T-helper 17 cell (primary cell): Measurements from ENCODE around the gene INPP5A. TPM values are rescaled to one million over a fixed set of nuclear protein-coding genes. Genes with fewer than 3 reads are reported as not detected.

Experiments used
- ATAC-seq: fragments of 150-1000 bp; cut with Tn5 transposase; 2 replicates; pipeline ENCODE4 v1.10.0; 2021; ENCODE audit warnings: mild to moderate bottlenecking, moderate library complexity
- DNase-seq, 3 donors: peaks; one replicate each; pipeline versions ENCODE4 v3.0.0 to v3.0.0-alpha.2; 2020 to 2021
- H3K9me3 ChIP-seq: one replicate; pipeline ENCODE4 v1.7.0; 2013; ENCODE audit warnings: low read length, mild to moderate bottlenecking; ENCODE audit not compliant: control insufficient read depth, poor library complexity, severe bottlenecking
- H3K27ac Mint-ChIP-seq: one replicate; pipeline ENCODE4 v1.8.0; 2022; ENCODE audit warnings: mild to moderate bottlenecking, moderate library complexity, mixed read lengths
- H3K27me3 Mint-ChIP-seq: one replicate; pipeline ENCODE4 v1.8.0; 2022; ENCODE audit warnings: mixed read lengths
- H3K36me3 Mint-ChIP-seq: one replicate; pipeline ENCODE4 v1.8.0; 2022; ENCODE audit warnings: low read depth, mixed read lengths
- H3K4me1 Mint-ChIP-seq: one replicate; pipeline ENCODE4 v1.8.0; 2022; ENCODE audit warnings: mild to moderate bottlenecking, mixed read lengths
- H3K4me3 Mint-ChIP-seq: one replicate; pipeline ENCODE4 v1.8.0; 2022; ENCODE audit warnings: mild to moderate bottlenecking, moderate library complexity, mixed read lengths
- total RNA-seq, 4 donors: library from RNA in 2 of 4; stranded (reverse) in 2 of 4; gene quantifications; one replicate each; pipeline ENCODE4 v1.2.3 and lab custom pipeline; 2022 to 2026

The INPP5A gene
- total RNA-seq, 2 donors from 2014 or later, result 17.6 to 24.7 TPM

DNA sequence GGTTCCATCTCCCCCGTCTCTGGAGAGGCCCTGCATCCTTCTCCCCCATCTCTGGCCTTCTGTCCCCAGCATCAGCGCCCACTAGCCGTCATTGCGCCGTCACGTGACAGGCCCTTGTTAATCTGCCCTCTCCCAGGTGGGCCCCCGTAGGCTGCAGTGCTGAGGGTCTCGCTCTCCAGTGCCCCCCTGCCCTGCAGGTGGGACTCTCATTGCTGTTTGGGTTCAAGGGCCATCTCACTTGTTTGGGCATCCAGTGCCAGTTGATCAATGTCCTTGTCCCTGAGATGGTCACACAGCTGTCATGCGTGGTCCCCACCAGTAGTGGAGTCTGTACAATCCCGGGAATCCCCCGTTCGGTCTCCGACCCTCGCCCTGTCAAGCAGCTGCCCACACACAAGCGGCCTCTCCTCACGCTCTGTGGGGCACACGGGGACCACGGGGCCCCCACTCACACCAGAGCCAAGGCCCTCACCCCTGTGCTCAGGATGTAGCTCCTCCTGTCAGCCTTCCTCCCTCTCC is 114.0 kb downstream of the INPP5A start:
- Mint-ChIP-seq H3K4me1 (peaks cover 8% of the 10 kb centered on the region), H3K4me3 (no peak overlapping the region), H3K27me3 (no peaks in the 10 kb centered on the region), H3K27ac (no peak overlapping the region), H3K36me3 (no peaks in the 10 kb centered on the region)
- ATAC-seq (no peak), DNase-seq (no peak)
- no peaks in the 10 kb centered on the region for H3K9me3 ChIP-seq

- H3K27ac Mint-ChIP-seq, result no peak overlapping the region
- no peaks in the 10 kb centered on the region for H3K27me3 Mint-ChIP-seq
- ATAC-seq (no peak), DNase-seq (no peak)
- H3K36me3 Mint-ChIP-seq, result no peaks in the 10 kb centered on the region
- no peak overlapping the region for H3K4me3 Mint-ChIP-seq
- H3K4me1 Mint-ChIP-seq, result peaks cover 6% of the 10 kb centered on the region
- H3K9me3 ChIP-seq, result no peaks in the 10 kb centered on the region
Observed at GRCh38 chr10:132652446-132652845, 114.9 kb downstream of the INPP5A start.

GRCh38 chr10:132652936-132653590 is 115.5 kb downstream of the INPP5A start:
- DNase-seq (no peak), ATAC-seq (no peak)
- H3K36me3 Mint-ChIP-seq, result no peaks in the 10 kb centered on the region
- no peak overlapping the region for H3K4me3 Mint-ChIP-seq
- no peak overlapping the region for H3K27ac Mint-ChIP-seq
- no peaks in the 10 kb centered on the region for H3K27me3 Mint-ChIP-seq
- no peaks in the 10 kb centered on the region for H3K9me3 ChIP-seq
- H3K4me1 Mint-ChIP-seq, result peaks cover 6% of the 10 kb centered on the region

DNA sequence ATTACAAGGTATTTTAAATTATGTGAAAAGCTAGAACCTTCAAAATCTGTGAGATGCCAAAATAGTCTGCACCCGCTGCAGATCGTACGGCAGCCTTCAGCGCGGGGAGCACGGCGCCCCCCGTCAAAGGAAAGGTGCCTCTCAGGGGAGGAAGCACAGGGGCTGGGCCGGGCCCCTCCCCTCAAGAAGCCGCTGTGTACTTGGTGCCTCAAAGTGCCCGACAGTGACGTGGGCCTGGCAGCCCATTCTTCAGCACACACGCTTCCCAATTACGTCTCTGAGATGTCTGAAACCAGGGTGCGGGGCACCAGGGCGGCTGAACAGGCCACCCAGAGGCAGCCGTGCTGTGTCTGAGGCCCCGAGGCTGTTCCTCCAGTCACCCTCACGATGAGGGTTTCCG is 116.1 kb downstream of the INPP5A start:
- H3K36me3 Mint-ChIP-seq, result no peaks in the 10 kb centered on the region
- no peak overlapping the region for H3K27ac Mint-ChIP-seq
- no peaks in the 10 kb centered on the region for H3K27me3 Mint-ChIP-seq
- no peak overlapping the region for H3K4me3 Mint-ChIP-seq
- no peak for DNase-seq
- H3K9me3 ChIP-seq, result no peaks in the 10 kb centered on the region
- H3K4me1 Mint-ChIP-seq, result peaks cover 6% of the 10 kb centered on the region
- no peak for ATAC-seq

DNA sequence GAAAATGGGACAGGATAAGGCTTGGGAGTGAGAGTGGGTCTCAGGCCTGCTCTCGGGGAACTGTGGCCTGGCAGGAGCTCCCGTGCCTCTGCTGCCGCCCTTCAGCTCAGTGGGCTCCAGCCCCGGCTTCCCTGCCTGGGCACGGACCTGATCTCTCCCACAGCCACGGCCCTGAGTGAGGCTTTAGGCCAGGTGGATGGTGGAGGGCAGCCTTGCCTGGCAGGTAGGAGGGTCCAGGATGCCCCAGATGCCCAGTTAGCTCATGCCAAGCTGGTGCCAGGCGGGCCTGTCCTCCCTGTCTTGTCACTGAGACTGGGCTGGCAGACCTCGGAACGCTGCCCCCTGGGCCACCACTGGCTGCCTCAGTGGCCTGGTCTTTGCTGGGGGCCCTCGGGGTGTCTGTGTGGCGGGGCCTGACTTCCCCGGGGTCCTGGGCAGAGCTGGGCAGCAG is 116.6 kb downstream of the INPP5A start:
- H3K27me3 Mint-ChIP-seq, result no peaks in the 10 kb centered on the region
- no peak overlapping the region for H3K4me3 Mint-ChIP-seq
- no peaks in the 10 kb centered on the region for H3K9me3 ChIP-seq
- H3K4me1 Mint-ChIP-seq, result peaks cover 6% of the 10 kb centered on the region
- ATAC-seq, result no peak
- H3K27ac Mint-ChIP-seq, result no peak overlapping the region
- no peaks in the 10 kb centered on the region for H3K36me3 Mint-ChIP-seq
- no peak for DNase-seq

- peak overlapping the region; percentile 43 for H3K27ac Mint-ChIP-seq
- H3K4me1 Mint-ChIP-seq, result peaks cover 6% of the 10 kb centered on the region
- DNase-seq, result peak; percentile 29 to 35 (median 32)
- H3K9me3 ChIP-seq, result no peaks in the 10 kb centered on the region
- H3K36me3 Mint-ChIP-seq, result no peaks in the 10 kb centered on the region
- peak; percentile 67 for ATAC-seq
- H3K27me3 Mint-ChIP-seq, result no peaks in the 10 kb centered on the region
- peak overlapping the region; percentile 15 for H3K4me3 Mint-ChIP-seq
Observed at GRCh38 chr10:132654708-132655661, 117.4 kb downstream of the INPP5A start.

GRCh38 chr10:132655735-132656134 is 118.1 kb downstream of the INPP5A start:
- H3K4me3 Mint-ChIP-seq, result no peak overlapping the region
- peaks cover 6% of the 10 kb centered on the region for H3K4me1 Mint-ChIP-seq
- peaks cover 3% of the 10 kb centered on the region for H3K36me3 Mint-ChIP-seq
- no peaks in the 10 kb centered on the region for H3K27me3 Mint-ChIP-seq
- DNase-seq, result no peak
- H3K9me3 ChIP-seq, result no peaks in the 10 kb centered on the region
- ATAC-seq, result no peak
- H3K27ac Mint-ChIP-seq, result no peak overlapping the region

GRCh38 chr10:132656283-132657126 is 118.9 kb downstream of the INPP5A start:
- Mint-ChIP-seq H3K27ac (no peak overlapping the region), H3K27me3 (no peaks in the 10 kb centered on the region), H3K4me1 (peaks cover 5% of the 10 kb centered on the region), H3K4me3 (no peak overlapping the region), H3K36me3 (peaks cover 3% of the 10 kb centered on the region)
- ATAC-seq (no peak), DNase-seq (no peak)
- no peaks in the 10 kb centered on the region for H3K9me3 ChIP-seq

DNA sequence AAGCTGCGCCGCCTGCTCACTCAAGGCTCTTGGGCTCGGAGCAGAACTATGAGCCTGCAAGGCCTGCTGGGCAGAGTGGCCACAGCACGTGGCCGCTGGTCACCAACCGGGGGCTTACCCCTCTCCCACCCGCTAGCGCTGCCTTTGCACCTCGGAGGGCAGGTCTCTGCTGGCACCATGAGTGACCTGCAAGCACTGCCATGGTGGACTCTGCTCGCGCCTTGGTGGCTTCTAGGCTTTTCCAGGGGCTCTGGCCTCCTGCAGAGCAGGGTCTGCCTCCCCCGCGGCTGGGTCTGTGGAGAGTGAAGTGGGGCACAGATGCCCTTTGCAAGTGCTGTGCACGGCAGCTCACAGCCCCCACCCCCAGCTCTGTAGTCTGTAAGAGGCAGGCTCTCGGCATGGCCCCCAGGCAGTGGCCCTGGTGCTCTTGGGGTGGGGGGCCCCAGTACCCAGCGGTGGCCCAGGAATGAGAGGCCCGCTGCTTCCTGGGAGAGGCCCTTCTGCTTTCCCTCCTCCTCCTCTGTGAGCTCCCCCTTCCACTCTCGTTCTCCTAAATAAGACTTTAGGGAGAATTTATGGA is 119.6 kb downstream of the INPP5A start:
- H3K9me3 ChIP-seq, result no peaks in the 10 kb centered on the region
- Mint-ChIP-seq H3K4me1 (peaks cover 4% of the 10 kb centered on the region), H3K36me3 (peaks cover 5% of the 10 kb centered on the region), H3K4me3 (no peak overlapping the region), H3K27ac (no peak overlapping the region), H3K27me3 (no peaks in the 10 kb centered on the region)
- DNase-seq (no peak), ATAC-seq (no peak)

DNA sequence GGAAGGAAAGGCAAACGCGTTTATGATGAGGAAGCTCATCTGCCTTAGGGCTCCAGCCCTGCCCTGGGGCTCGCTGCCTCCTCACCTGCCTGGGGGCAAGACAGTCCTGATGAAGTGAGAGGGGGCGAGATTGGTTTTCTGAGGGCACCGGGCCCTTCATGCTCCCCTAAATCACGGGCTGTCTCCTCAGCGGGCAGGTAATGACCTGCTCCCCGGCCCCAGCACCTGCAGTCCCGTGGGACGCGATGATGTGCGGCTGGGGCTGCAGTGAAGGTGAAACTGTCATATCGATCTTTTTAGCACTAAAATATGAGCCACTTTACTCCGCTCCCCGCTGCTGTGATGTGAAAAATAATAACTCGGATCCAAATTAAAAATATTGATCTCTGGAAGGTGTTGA is 120.2 kb downstream of the INPP5A start:
- Mint-ChIP-seq H3K36me3 (peaks cover 5% of the 10 kb centered on the region), H3K4me1 (peaks cover 4% of the 10 kb centered on the region), H3K27ac (no peak overlapping the region), H3K4me3 (no peak overlapping the region), H3K27me3 (no peaks in the 10 kb centered on the region)
- no peaks in the 10 kb centered on the region for H3K9me3 ChIP-seq
- DNase-seq, result no peak
- ATAC-seq, result no peak

DNA sequence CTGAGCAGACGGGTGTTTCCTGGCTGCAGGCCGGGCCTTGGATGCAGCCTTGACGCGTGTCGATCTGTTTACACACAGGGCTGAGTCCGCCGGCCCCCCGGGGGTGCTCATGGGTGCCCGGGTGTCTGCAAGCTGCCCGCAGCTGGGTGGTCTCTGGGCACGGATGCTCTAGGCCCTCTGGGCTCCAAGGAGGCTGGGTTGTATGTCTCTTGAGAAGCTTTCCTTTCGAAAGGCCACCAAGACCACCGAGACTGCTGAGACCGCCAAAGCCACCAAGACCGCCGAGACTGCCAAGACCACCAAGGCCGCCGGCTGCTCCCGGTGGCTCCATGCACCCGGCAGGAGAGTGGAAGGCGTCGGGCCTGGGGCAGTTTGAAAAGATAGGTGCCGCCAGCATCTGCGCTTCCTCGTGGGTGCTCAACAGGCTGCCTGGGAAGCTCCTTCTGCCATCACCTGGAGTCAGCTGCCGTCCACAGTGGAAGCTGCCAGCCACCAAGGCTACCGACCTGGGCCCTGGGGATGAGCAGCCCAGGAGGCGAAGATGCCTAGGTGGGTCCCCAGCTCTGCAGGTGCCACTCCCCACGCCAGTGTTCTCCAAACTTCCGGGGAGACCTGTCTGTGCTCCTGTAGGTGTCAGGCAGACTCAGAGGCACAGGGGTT is 121.1 kb downstream of the INPP5A start:
- ATAC-seq, result no peak
- Mint-ChIP-seq H3K27me3 (no peaks in the 10 kb centered on the region), H3K4me1 (peaks cover 4% of the 10 kb centered on the region), H3K27ac (no peak overlapping the region), H3K36me3 (peaks cover 5% of the 10 kb centered on the region), H3K4me3 (no peak overlapping the region)
- DNase-seq, result no peak
- H3K9me3 ChIP-seq, result no peaks in the 10 kb centered on the region
